Osteocyte (in vitro differentiated cells): Measurements from ENCODE around the gene CNOT1. TPM values are rescaled to one million over a fixed set of nuclear protein-coding genes. Genes with fewer than 3 reads are reported as not detected.

Experiments
- DNase-seq: peaks from one replicate; pipeline ENCODE4 v3.0.0; 2021; ENCODE audit warnings: mixed read lengths; ENCODE audit not compliant: unreplicated experiment; ENCODE audit errors: extremely low spot score
- H3K27ac Mint-ChIP-seq: one replicate; pipeline ENCODE4 v1.8.0; 2021; ENCODE audit warnings: mild to moderate bottlenecking, mixed read lengths; ENCODE audit not compliant: unreplicated experiment
- H3K27me3 Mint-ChIP-seq: one replicate; pipeline ENCODE4 v1.8.0; 2021; ENCODE audit warnings: mixed read lengths; ENCODE audit not compliant: unreplicated experiment
- H3K36me3 Mint-ChIP-seq: one replicate; pipeline ENCODE4 v1.8.0; 2021; ENCODE audit warnings: mixed read lengths; ENCODE audit not compliant: unreplicated experiment
- H3K4me1 Mint-ChIP-seq: one replicate; pipeline ENCODE4 v1.8.0; 2021; ENCODE audit warnings: mixed read lengths; ENCODE audit not compliant: unreplicated experiment
- H3K4me3 Mint-ChIP-seq: one replicate; pipeline ENCODE4 v1.8.0; 2021; ENCODE audit warnings: mild to moderate bottlenecking, moderate library complexity, mixed read lengths; ENCODE audit not compliant: unreplicated experiment
- H3K9me3 Mint-ChIP-seq: one replicate; pipeline ENCODE4 v1.8.0; 2021; ENCODE audit warnings: mixed read lengths; ENCODE audit not compliant: unreplicated experiment
- CTCF ChIP-seq: fragments of 200-600 bp; sonication (generic); IDR thresholded peaks from 2 replicates; pipeline ENCODE4 v1.5.0; 2021; ENCODE audit warnings: antibody characterized with exemption, mild to moderate bottlenecking, moderate library complexity
- total RNA-seq: library from RNA; stranded (reverse); gene quantifications from 2 replicates; pipeline ENCODE4 v1.2.1, GENCODE V29; 2021

The CNOT1 gene
- total RNA-seq, 1 donor from 2014 or later = 122 TPM

- H3K27me3 Mint-ChIP-seq = peaks cover 3% of the 10 kb centered on the region
- H3K9me3 Mint-ChIP-seq = no peaks in the 10 kb centered on the region
- no peaks in the 10 kb centered on the region for H3K36me3 Mint-ChIP-seq
- H3K4me3 Mint-ChIP-seq = no peak overlapping the region
- no peak for TF ChIP-seq CTCF
- DNase-seq = no peak
- H3K4me1 Mint-ChIP-seq = peaks cover 3% of the 10 kb centered on the region
- no peak overlapping the region for H3K27ac Mint-ChIP-seq
Measured at GRCh38 chr16:58490065-58490464, 139.6 kb downstream of the CNOT1 start.

- Mint-ChIP-seq H3K4me1 (no peaks in the 10 kb centered on the region), H3K9me3 (no peaks in the 10 kb centered on the region), H3K27ac (no peak overlapping the region), H3K4me3 (no peak overlapping the region), H3K27me3 (peaks cover 5% of the 10 kb centered on the region), H3K36me3 (no peaks in the 10 kb centered on the region)
- no peak for DNase-seq
- TF ChIP-seq CTCF = no peak
Measured at GRCh38 chr16:58488531-58488930, 141.1 kb downstream of the CNOT1 start.

- H3K4me3 Mint-ChIP-seq = no peak overlapping the region
- H3K9me3 Mint-ChIP-seq = no peaks in the 10 kb centered on the region
Measured at GRCh38 chr16:58487566-58488351, 141.9 kb downstream of the CNOT1 start.

GRCh38 chr16:58485184-58485887, 144.3 kb downstream of the CNOT1 start:
- no peak overlapping the region for H3K4me3 Mint-ChIP-seq
- H3K4me1 Mint-ChIP-seq = no peaks in the 10 kb centered on the region
- no peak overlapping the region for H3K27ac Mint-ChIP-seq
- no peak for TF ChIP-seq CTCF
- DNase-seq = no peak
- peaks cover 6% of the 10 kb centered on the region for H3K27me3 Mint-ChIP-seq
- H3K9me3 Mint-ChIP-seq = no peaks in the 10 kb centered on the region
- H3K36me3 Mint-ChIP-seq = no peaks in the 10 kb centered on the region

More at GRCh38 chr16:58487566-58488351, 141.9 kb downstream of the CNOT1 start:
- peak; percentile 94 for DNase-seq
- H3K36me3 Mint-ChIP-seq = no peaks in the 10 kb centered on the region
- peaks cover 6% of the 10 kb centered on the region for H3K27me3 Mint-ChIP-seq
- H3K27ac Mint-ChIP-seq = no peak overlapping the region
- TF ChIP-seq CTCF = peak; percentile 95
- no peaks in the 10 kb centered on the region for H3K4me1 Mint-ChIP-seq

- no peaks in the 10 kb centered on the region for H3K36me3 Mint-ChIP-seq
- H3K4me1 Mint-ChIP-seq = no peaks in the 10 kb centered on the region
- DNase-seq = no peak
- H3K27me3 Mint-ChIP-seq = peaks cover 20% of the 10 kb centered on the region
- H3K27ac Mint-ChIP-seq = no peak overlapping the region
- H3K9me3 Mint-ChIP-seq = no peaks in the 10 kb centered on the region
- TF ChIP-seq CTCF = no peak
- no peak overlapping the region for H3K4me3 Mint-ChIP-seq
Measured at GRCh38 chr16:58481931-58482330, 147.7 kb downstream of the CNOT1 start.
